Brain microvascular endothelial cell (primary cell): ENCODE data around the gene CSF1R.

Experiments used
- DNase-seq: peaks from one replicate; pipeline ENCODE4 v3.0.0-alpha.2; 2020
- H3K27ac ChIP-seq: fragments of 250-450 bp; sonication (Bioruptor Pico); 2 replicates; pipeline ENCODE4 v1.5.1; 2020; ENCODE audit warnings: mild to moderate bottlenecking, moderate library complexity
- H3K27me3 ChIP-seq: fragments of 250-450 bp; sonication (Bioruptor Pico); replicated peaks from 2 replicates; pipeline ENCODE4 v1.5.1; 2020; ENCODE audit warnings: mild to moderate bottlenecking
- H3K36me3 ChIP-seq: fragments of 250-450 bp; sonication (Bioruptor Pico); replicated peaks from 2 replicates; pipeline ENCODE4 v1.5.1; 2020; ENCODE audit warnings: mild to moderate bottlenecking
- H3K4me3 ChIP-seq: 2 replicates; pipeline ENCODE4 v1.5.1; 2011; ENCODE audit warnings: low read depth, mild to moderate bottlenecking, control low read depth, low read length, moderate library complexity
- in situ Hi-C: cut with HindIII; loops from 2 replicates; pipeline ENCODE4 v1.10.0; 2017; ENCODE audit warnings: low sequenced_read_pairs, low pct_ligation_motif_present
- TF ChIP-seq, protein P1 (sequence below): IDR thresholded peaks from 2 replicates; pipeline ENCODE4 v1.5.1; 2011; ENCODE audit warnings: low read depth, mild to moderate bottlenecking, moderate library complexity, low read length, control low read depth, inconsistent platforms; ENCODE audit errors: missing control alignments

CSF1R gene

DNA sequence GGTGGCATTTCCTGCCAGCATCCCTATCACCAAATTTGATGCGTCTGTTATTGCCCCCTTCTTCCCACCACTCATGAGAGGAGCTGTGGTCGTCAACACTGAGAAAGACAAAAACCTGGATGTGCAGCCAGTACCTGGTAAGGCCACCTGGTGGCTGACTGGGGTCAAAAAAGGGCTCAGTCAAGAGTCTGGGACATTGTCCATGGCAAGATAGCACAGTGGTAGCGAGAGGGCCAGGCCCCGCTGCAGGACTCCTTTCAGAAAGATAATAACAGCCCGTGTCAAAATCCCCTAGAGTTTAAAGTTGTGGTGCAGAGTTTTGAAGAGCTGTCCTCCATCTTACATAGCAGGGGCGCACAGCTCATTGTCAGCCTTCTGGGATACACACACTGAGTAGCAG, 40.8 kb downstream of the CSF1R start:
- H3K27me3 ChIP-seq = no peaks in the 10 kb centered on the region
- TF ChIP-seq, protein P1, sequence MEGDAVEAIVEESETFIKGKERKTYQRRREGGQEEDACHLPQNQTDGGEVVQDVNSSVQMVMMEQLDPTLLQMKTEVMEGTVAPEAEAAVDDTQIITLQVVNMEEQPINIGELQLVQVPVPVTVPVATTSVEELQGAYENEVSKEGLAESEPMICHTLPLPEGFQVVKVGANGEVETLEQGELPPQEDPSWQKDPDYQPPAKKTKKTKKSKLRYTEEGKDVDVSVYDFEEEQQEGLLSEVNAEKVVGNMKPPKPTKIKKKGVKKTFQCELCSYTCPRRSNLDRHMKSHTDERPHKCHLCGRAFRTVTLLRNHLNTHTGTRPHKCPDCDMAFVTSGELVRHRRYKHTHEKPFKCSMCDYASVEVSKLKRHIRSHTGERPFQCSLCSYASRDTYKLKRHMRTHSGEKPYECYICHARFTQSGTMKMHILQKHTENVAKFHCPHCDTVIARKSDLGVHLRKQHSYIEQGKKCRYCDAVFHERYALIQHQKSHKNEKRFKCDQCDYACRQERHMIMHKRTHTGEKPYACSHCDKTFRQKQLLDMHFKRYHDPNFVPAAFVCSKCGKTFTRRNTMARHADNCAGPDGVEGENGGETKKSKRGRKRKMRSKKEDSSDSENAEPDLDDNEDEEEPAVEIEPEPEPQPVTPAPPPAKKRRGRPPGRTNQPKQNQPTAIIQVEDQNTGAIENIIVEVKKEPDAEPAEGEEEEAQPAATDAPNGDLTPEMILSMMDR = peak; percentile 6
- H3K4me3 ChIP-seq = no peak overlapping the region
- no peak for DNase-seq
- peaks cover 69% of the 10 kb centered on the region for H3K36me3 ChIP-seq
- no peak overlapping the region for H3K27ac ChIP-seq
- in situ Hi-C loops = no loop called here

DNA sequence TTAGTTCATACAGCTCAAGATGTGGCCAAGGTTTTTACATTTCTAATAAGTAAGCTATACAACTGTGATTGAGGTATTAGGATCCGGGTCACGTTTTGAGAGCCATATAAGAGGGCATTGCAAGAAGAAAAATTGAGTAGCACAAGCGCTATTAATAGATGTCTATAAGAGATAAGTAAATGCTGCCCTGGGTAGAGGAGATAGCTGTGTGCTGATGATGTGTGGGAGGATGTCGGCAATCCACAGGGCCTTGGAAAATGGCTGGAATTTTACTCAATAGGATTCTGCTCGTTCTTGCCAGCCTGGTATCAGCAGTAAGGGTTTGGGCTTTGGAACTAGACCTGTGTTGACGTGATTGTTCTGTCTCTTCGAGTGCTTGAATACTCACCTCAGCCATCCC, 41.6 kb downstream of the CSF1R start:
- Histone ChIP-seq H3K27me3 (no peaks in the 10 kb centered on the region), H3K4me3 (no peak overlapping the region), H3K36me3 (peaks cover 62% of the 10 kb centered on the region), H3K27ac (peak overlapping the region; percentile 47)
- TF ChIP-seq, protein P1 = no peak
- in situ Hi-C loops = no loop called here
- peak; percentile 33 for DNase-seq

DNA sequence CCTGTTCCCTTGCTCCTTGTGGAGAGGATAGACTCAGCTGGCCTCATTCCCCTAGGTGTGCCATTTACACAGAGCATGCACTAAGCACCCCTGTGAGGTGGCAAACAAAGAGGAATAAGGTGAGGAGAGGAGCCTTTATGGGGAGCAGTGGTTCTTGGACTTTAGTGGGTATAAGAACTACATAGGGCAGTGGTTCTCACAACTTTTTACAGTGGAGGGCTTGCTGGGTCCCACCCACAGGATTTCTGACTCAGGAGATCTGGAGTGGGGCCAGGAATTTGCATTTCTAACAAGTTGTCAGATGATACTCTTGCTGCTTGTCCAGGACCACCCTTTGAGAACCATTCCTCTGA, 42.0 kb downstream of the CSF1R start:
- TF ChIP-seq, protein P1 = no peak
- in situ Hi-C loops = no loop called here
- Histone ChIP-seq H3K27ac (peak overlapping the region; percentile 47), H3K27me3 (no peaks in the 10 kb centered on the region), H3K4me3 (no peak overlapping the region), H3K36me3 (peaks cover 62% of the 10 kb centered on the region)
- DNase-seq = peak; percentile 84

DNA sequence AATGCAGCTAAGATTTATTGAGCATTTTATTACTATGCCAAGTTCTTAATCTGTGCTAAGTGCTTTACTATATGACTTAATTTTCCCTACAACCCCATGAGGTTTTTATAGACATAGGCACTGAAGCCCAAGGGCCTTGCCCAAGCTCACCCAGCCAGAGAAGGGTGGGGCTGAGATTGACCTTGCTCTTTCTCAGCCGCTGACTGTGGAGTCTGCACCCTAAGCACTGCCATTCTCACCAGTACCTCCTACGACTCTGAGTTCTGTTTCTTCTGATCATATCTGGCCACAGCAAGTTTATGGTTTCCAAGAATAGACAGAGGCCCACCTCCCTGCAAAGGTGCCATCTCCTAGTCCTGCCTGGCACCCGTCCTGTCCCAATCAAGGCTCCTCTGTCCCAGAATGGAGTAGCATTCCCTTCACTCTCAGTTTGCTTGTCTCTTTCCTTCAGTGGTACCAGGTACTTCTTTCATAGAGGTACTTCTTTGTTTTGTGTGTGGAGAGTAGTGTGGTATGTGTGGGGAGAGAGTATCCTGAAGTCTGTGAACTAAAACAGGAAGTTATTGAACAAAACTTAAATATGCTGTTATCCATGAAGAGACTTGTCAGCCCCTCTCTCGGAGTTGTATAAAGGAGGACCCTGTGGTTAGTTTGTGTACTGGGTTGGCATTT, 42.6 kb downstream of the CSF1R start:
- in situ Hi-C loops = no loop called here
- no peak overlapping the region for H3K4me3 ChIP-seq
- TF ChIP-seq, protein P1 = no peak
- H3K36me3 ChIP-seq = peaks cover 60% of the 10 kb centered on the region
- no peaks in the 10 kb centered on the region for H3K27me3 ChIP-seq
- H3K27ac ChIP-seq = peak overlapping the region; percentile 47
- no peak for DNase-seq

DNA sequence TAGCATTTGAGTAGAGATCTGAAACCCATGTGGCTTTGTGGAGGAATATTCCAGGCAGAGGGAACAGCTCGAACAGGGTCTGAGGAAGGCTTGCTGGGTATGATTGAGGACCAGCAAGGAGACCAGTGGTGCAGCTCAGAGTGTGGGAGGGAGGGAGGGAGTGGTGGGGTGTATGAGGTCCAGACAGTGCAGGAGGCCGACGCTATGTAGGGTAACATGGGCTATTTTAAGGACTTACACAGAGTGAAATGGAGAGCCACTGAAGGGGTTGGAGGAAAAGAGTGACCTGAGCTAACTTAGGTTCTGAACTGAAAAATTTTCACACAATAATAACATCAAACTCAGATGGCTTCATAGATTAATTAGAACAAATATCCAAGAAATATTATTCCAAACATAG, 43.9 kb downstream of the CSF1R start:
- Histone ChIP-seq H3K27ac (no peak overlapping the region), H3K36me3 (peaks cover 60% of the 10 kb centered on the region), H3K4me3 (no peak overlapping the region), H3K27me3 (no peaks in the 10 kb centered on the region)
- TF ChIP-seq, protein P1 = no peak
- no peak for DNase-seq
- in situ Hi-C loops = no loop called here

DNA sequence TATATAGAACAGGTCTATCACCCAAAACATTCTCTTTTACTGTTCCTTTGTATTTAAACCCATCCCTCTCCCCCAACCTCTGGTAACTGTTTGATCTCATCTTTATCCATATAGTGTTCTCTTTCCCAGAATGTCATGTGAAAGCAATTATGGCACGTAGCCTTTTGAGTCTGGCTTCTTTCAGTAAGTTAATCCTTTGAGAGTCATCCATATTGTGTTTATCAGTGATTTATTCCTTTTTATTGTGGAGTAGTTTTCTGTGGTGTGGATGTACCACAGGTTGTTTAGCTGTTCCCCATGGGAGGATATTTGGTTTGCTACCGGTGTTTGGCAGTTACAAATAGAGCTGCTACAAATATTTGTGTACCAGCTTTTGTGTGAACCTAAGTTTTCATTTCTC, 47.8 kb downstream of the CSF1R start:
- in situ Hi-C loops = no loop called here
- TF ChIP-seq, protein P1 = no peak
- no peaks in the 10 kb centered on the region for H3K27me3 ChIP-seq
- no peak overlapping the region for H3K4me3 ChIP-seq
- H3K27ac ChIP-seq = no peak overlapping the region
- peaks cover 73% of the 10 kb centered on the region for H3K36me3 ChIP-seq
- no peak for DNase-seq
